OCI-LY1 (cell line): ENCODE measurements around the gene LY86.
"Not testable (repeated sequence)": the region's sequence is repeated elsewhere in the genome, so short reads cannot be mapped to it uniquely, and the experiment has no call there.

Experiments used
- H2AFZ ChIP-seq: fragments of 200-600 bp; sonication (generic), shearing (Covaris generic); 2 replicates; pipeline ENCODE4 v1.6.0; 2014; ENCODE audit warnings: antibody characterized with exemption, mild to moderate bottlenecking, low read length
- H3F3A ChIP-seq: fragments of 200-600 bp; sonication (generic), shearing (Covaris generic); 2 replicates; pipeline ENCODE4 v1.6.0; 2014; ENCODE audit warnings: mild to moderate bottlenecking, antibody characterized with exemption, low read length, moderate library complexity; ENCODE audit not compliant: insufficient read depth
- H3K27ac ChIP-seq: fragments of 200-600 bp; sonication (generic); 2 replicates; pipeline ENCODE4 v1.5.1; 2014; ENCODE audit warnings: low read length, mixed run types, mild to moderate bottlenecking, low read depth; ENCODE audit not compliant: poor library complexity, severe bottlenecking
- H3K27me3 ChIP-seq: fragments of 200-600 bp; sonication (generic); 2 replicates; pipeline ENCODE4 v1.6.0; 2014; ENCODE audit warnings: antibody characterized with exemption, mild to moderate bottlenecking, low read length, moderate library complexity; ENCODE audit not compliant: insufficient read depth
- H3K36me3 ChIP-seq: fragments of 200-600 bp; sonication (generic); 2 replicates; pipeline ENCODE4 v1.6.1; 2014; ENCODE audit warnings: mild to moderate bottlenecking, antibody characterized with exemption, low read length, moderate library complexity, mixed read lengths; ENCODE audit not compliant: insufficient read depth
- H3K4me1 ChIP-seq: fragments of 200-600 bp; sonication (generic); 2 replicates; pipeline ENCODE4 v1.5.1; 2014; ENCODE audit warnings: mild to moderate bottlenecking, low read length, moderate library complexity; ENCODE audit not compliant: insufficient read depth, severe bottlenecking
- H3K4me2 ChIP-seq: fragments of 200-600 bp; sonication (generic), shearing (Covaris generic); 2 replicates; pipeline ENCODE4 v1.6.1; 2014; ENCODE audit warnings: low read length
- H3K4me3 ChIP-seq: fragments of 200-600 bp; sonication (generic); 2 replicates; pipeline ENCODE4 v1.5.1; 2014; ENCODE audit warnings: low read length, low read depth, mild to moderate bottlenecking, mixed read lengths; ENCODE audit not compliant: poor library complexity, severe bottlenecking
- H3K79me2 ChIP-seq: fragments of 200-600 bp; shearing (Covaris generic); 2 replicates; pipeline ENCODE4 v1.6.1; 2016; ENCODE audit warnings: mixed run types, low read length, mixed read lengths; ENCODE audit not compliant: insufficient read depth
- H3K9ac ChIP-seq: fragments of 200-600 bp; sonication (generic), shearing (Covaris generic); 2 replicates; pipeline ENCODE4 v1.6.1; 2014; ENCODE audit warnings: mild to moderate bottlenecking, low read length, mixed read lengths
- H3K9me2 ChIP-seq: fragments of 200-600 bp; sonication (generic), shearing (Covaris generic); 2 replicates; pipeline ENCODE4 v1.6.1; 2014; ENCODE audit warnings: low read depth, mild to moderate bottlenecking, low read length, mixed read lengths
- H3K9me3 ChIP-seq: fragments of 200-600 bp; shearing (Covaris generic); 2 replicates; pipeline ENCODE4 v1.6.1; 2014; ENCODE audit warnings: low read length, mixed read lengths
- H4K20me1 ChIP-seq: fragments of 200-600 bp; sonication (generic), shearing (Covaris generic); 2 replicates; pipeline ENCODE4 v1.6.0; 2016; ENCODE audit warnings: mild to moderate bottlenecking, low read length; ENCODE audit not compliant: insufficient read depth
- CTCF ChIP-seq: fragments of 200-600 bp; sonication (generic), shearing (Covaris generic); IDR thresholded peaks from 2 replicates; pipeline ENCODE4 v1.5.1; 2017; ENCODE audit warnings: mild to moderate bottlenecking, antibody characterized with exemption, low read length, moderate library complexity, mixed read lengths
- EZH2 ChIP-seq: fragments of 200-600 bp; sonication (generic), shearing (Covaris generic); IDR thresholded peaks from 2 replicates; pipeline ENCODE4 v1.8.0; 2017; ENCODE audit warnings: borderline replicate concordance, mixed run types, mild to moderate bottlenecking, antibody characterized with exemption, low read length, moderate library complexity, mixed read lengths

LY86 gene

GRCh38 chr6:6665555-6666243, 77.2 kb downstream of the LY86 start:
- Histone ChIP-seq H3K27me3 (no peaks in the 10 kb centered on the region; the same call in 1 of the 2 replicates), H3K27ac (no peak overlapping the region), H3K36me3 (no peaks in the 10 kb centered on the region; the same call in 1 of the 2 replicates), H3K9me2 (no peaks in the 10 kb centered on the region), H3K4me3 (no peak overlapping the region), H4K20me1 (no peaks in the 10 kb centered on the region), H3K4me2 (no peak overlapping the region), H3K9me3 (no peaks in the 10 kb centered on the region), H3K9ac (no peak overlapping the region), H2AFZ (no peak overlapping the region), H3K79me2 (no peaks in the 10 kb centered on the region), H3K4me1 (peaks cover 12% of the 10 kb centered on the region), H3F3A (no peaks in the 10 kb centered on the region)
- no peak for TF ChIP-seq EZH2
- no peak for TF ChIP-seq CTCF

- not testable (repeated sequence) for H3K9me3 ChIP-seq, H3K27ac ChIP-seq, H3K4me2 ChIP-seq, H4K20me1 ChIP-seq, H3K36me3 ChIP-seq, H2AFZ ChIP-seq, H3K9me2 ChIP-seq, H3K4me3 ChIP-seq, H3K9ac ChIP-seq, H3K4me1 ChIP-seq, H3K27me3 ChIP-seq, H3K79me2 ChIP-seq, H3F3A ChIP-seq
These were observed 81.6 kb downstream of the LY86 start for GRCh38 chr6:6670150-6670549.

- Histone ChIP-seq H3K27me3 (no peaks in the 10 kb centered on the region), H2AFZ (no peak overlapping the region), H3K4me2 (no peak overlapping the region), H3K27ac (no peak overlapping the region), H3K4me1 (no peaks in the 10 kb centered on the region), H3K4me3 (no peak overlapping the region), H3F3A (no peaks in the 10 kb centered on the region), H3K9me2 (no peaks in the 10 kb centered on the region), H3K9me3 (no peaks in the 10 kb centered on the region), H3K79me2 (no peaks in the 10 kb centered on the region), H4K20me1 (no peaks in the 10 kb centered on the region), H3K9ac (no peak overlapping the region), H3K36me3 (no peaks in the 10 kb centered on the region)
- TF ChIP-seq EZH2 = no peak
- peak; percentile 58 for TF ChIP-seq CTCF
These were observed 86.4 kb downstream of the LY86 start for GRCh38 chr6:6674872-6675271.

GRCh38 chr6:6676910-6677441, 88.5 kb downstream of the LY86 start:
- TF ChIP-seq EZH2 (no peak), CTCF (peak; percentile 91)
- Histone ChIP-seq H3K27me3 (no peaks in the 10 kb centered on the region), H3K9me2 (no peaks in the 10 kb centered on the region), H3K9me3 (no peaks in the 10 kb centered on the region), H2AFZ (no peak overlapping the region), H3K4me2 (no peak overlapping the region), H3K79me2 (no peaks in the 10 kb centered on the region), H3K4me1 (no peaks in the 10 kb centered on the region), H3K9ac (no peak overlapping the region), H3K4me3 (no peak overlapping the region), H3F3A (no peaks in the 10 kb centered on the region), H3K36me3 (no peaks in the 10 kb centered on the region), H4K20me1 (no peaks in the 10 kb centered on the region), H3K27ac (no peak overlapping the region)
